ENCODE results near the gene NFATC2. TPM values are rescaled to one million over a fixed set of nuclear protein-coding genes. Genes with fewer than 3 reads are reported as not detected.

Gene NFATC2
- polyA plus RNA-seq, 1 experiment, result 0.21 TPM

DNA sequence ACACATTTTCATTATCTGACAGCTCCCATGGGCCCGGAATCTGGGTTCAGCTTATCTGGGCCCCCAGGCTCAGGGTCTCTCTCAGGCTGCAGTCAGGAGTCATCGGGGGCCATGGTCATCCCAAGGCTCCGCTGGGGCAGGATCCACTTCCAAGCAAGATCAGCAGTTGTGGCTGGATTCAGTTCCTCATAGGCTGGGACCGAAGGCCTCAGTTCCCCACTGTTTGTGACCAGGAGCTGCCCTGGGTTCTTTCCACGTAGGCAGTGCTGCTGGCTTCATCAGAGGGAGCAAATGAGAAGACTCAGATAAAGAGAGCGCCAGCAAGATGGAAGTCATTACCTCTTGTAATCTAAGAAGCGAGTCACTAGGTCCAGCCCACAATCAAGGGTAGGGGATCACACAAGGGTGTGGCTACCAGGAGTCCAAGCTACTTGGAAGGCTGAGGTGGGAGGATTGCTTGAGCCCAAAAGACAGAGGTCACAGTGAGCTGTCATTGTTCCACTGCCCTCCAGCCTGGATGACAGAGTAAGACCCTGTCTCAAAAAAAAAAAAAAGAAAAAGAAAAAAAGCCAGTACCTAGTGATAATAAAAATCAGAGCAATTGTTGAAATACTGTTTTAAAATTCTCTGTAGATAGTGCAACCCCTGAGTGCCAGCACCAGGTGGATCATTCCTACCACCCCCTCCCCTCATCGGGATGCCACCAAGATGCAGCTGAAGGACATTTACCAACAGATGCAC lies 162.7 kb downstream of the NFATC2 start:
- TF ChIP-seq, protein P1, sequence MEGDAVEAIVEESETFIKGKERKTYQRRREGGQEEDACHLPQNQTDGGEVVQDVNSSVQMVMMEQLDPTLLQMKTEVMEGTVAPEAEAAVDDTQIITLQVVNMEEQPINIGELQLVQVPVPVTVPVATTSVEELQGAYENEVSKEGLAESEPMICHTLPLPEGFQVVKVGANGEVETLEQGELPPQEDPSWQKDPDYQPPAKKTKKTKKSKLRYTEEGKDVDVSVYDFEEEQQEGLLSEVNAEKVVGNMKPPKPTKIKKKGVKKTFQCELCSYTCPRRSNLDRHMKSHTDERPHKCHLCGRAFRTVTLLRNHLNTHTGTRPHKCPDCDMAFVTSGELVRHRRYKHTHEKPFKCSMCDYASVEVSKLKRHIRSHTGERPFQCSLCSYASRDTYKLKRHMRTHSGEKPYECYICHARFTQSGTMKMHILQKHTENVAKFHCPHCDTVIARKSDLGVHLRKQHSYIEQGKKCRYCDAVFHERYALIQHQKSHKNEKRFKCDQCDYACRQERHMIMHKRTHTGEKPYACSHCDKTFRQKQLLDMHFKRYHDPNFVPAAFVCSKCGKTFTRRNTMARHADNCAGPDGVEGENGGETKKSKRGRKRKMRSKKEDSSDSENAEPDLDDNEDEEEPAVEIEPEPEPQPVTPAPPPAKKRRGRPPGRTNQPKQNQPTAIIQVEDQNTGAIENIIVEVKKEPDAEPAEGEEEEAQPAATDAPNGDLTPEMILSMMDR (IDR thresholded peaks at IDR 0.05; ENCODE audit: insufficient read depth, low read depth, low read length), result no peak
- ChIA-PET CTCF (interaction anchor here (1.1 to 4.1 kb wide), 4 partner anchors 8 to 244 kb away, joined by 3 to 32 read pairs (median 4); no protein-coding TSS in a partner anchor), POLR2A (no interaction called here)

DNA sequence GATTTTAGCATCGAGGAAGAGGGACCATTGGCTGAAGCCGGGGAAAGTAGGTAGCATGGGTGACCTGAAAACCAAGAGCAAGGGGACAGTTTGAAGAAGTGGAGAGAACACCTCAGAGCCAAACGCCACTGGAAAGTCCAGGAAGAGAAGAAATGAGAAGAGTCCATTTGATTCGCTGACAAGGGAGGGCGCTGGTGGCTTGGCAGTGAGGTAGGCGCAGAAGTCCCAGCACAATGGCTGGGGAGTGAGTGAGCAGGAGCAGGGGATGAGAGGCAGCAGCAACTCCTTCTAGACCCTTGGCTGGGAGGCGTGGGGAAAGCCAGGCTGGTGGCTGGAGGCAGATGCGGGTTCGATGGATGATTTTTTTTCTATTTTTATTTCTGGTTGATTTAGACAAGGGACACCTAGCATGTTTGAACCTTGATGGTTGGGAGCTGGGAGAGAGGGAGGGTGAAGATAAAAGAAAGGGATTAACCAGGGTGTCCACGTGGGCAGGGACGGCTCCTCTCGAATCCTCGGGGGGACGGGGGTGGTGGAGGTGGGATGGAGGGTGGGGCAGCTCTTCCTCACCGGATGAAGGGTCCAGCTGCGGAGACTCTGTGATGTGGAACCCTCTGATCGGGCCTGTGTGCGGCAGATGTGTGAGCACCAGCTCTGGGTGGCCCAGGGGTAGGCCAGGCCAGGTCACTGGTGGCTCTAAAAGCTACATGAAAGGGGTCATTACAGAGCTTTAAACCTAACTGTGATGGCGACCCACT lies 164.2 kb downstream of the NFATC2 start:
- ChIA-PET CTCF (interaction anchor here (0.6 to 4.1 kb wide), 3 partner anchors 217 to 318 kb away, joined by 3 to 32 read pairs (median 5); no protein-coding TSS in a partner anchor), POLR2A (no interaction called here)
- DNase-seq (ENCODE audit: low read depth), result no peak
- TF ChIP-seq, protein P1 (IDR thresholded peaks at IDR 0.05; ENCODE audit: insufficient read depth, low read depth, low read length), result no peak
- Histone ChIP-seq H3K4me3 (ENCODE audit: low read depth, low read length) (no peak overlapping the region), H3K27me3 (ENCODE audit: control insufficient read depth, insufficient read depth, low read length) (no peaks in the 10 kb centered on the region), H3K36me3 (ENCODE audit: control insufficient read depth, insufficient read depth, low read length) (no peaks in the 10 kb centered on the region)

More for the DNA sequence above, 162.7 kb downstream of the NFATC2 start:
- Histone ChIP-seq H3K27me3 (ENCODE audit: control insufficient read depth, insufficient read depth, low read length) (no peaks in the 10 kb centered on the region), H3K4me3 (ENCODE audit: low read depth, low read length) (no peak overlapping the region), H3K36me3 (ENCODE audit: control insufficient read depth, insufficient read depth, low read length) (no peaks in the 10 kb centered on the region)
- DNase-seq (ENCODE audit: low read depth), result no peak

- Histone ChIP-seq H3K4me3 (ENCODE audit: low read depth, low read length) (no peak overlapping the region), H3K36me3 (ENCODE audit: control insufficient read depth, insufficient read depth, low read length) (no peaks in the 10 kb centered on the region), H3K27me3 (ENCODE audit: control insufficient read depth, insufficient read depth, low read length) (no peaks in the 10 kb centered on the region)
- CTCF ChIA-PET, result interaction anchor here (0.6 to 4.1 kb wide), 2 partner anchors 59 to 218 kb away, joined by 3 to 32 read pairs; no protein-coding TSS in a partner anchor
- TF ChIP-seq, protein P1 (IDR thresholded peaks at IDR 0.05; ENCODE audit: insufficient read depth, low read depth, low read length), result no peak
- POLR2A ChIA-PET, result no interaction called here
- no peak for DNase-seq (ENCODE audit: low read depth)
Measured at GRCh38 chr20:51377132-51377531, 165.4 kb downstream of the NFATC2 start.

- Histone ChIP-seq H3K4me3 (ENCODE audit: low read depth, low read length) (no peak overlapping the region), H3K36me3 (ENCODE audit: control insufficient read depth, insufficient read depth, low read length) (no peaks in the 10 kb centered on the region), H3K27me3 (ENCODE audit: control insufficient read depth, insufficient read depth, low read length) (no peaks in the 10 kb centered on the region)
- TF ChIP-seq, protein P1 (IDR thresholded peaks at IDR 0.05; ENCODE audit: insufficient read depth, low read depth, low read length), result no peak
- POLR2A ChIA-PET, result no interaction called here
- DNase-seq (ENCODE audit: low read depth), result no peak
- CTCF ChIA-PET, result interaction anchor here (5.9 to 7.5 kb wide), 2 partner anchors 219 to 248 kb away, joined by 66 to 99 read pairs; no protein-coding TSS in a partner anchor
Measured at GRCh38 chr20:51376111-51376510, 166.4 kb downstream of the NFATC2 start.

DNA sequence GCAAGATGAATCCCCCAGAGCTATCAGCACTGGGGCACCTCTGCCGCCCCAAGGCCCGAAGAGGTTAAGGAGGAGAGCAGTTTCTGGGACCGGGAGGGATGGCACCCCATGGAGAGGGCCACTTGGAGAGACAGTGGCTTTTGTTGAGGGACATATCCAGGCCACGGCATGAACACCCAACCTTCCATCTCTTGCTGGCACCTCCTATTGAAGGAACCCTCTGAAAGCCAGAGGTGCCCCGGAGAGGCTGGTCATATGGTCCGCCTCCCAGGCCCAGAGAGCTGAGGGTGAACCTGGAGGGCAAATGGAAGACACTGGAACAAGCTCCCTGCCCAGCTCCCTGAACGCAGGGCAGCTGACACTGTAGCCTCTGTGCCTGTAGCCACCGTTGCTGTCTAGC lies 167.0 kb downstream of the NFATC2 start:
- no peak for DNase-seq (ENCODE audit: low read depth)
- no peak overlapping the region for H3K4me3 ChIP-seq (ENCODE audit: low read depth, low read length)
- no peaks in the 10 kb centered on the region for H3K36me3 ChIP-seq (ENCODE audit: control insufficient read depth, insufficient read depth, low read length)
- TF ChIP-seq, protein P1 (IDR thresholded peaks at IDR 0.05; ENCODE audit: insufficient read depth, low read depth, low read length), result no peak
- no peaks in the 10 kb centered on the region for H3K27me3 ChIP-seq (ENCODE audit: control insufficient read depth, insufficient read depth, low read length)
- CTCF ChIA-PET, result interaction anchor here (0.7 to 7.5 kb wide), 3 partner anchors 10 to 249 kb away, joined by 4 to 99 read pairs (median 66); no protein-coding TSS in a partner anchor
- POLR2A ChIA-PET, result no interaction called here
